ENCODE results near the gene SELENOP.

DNA sequence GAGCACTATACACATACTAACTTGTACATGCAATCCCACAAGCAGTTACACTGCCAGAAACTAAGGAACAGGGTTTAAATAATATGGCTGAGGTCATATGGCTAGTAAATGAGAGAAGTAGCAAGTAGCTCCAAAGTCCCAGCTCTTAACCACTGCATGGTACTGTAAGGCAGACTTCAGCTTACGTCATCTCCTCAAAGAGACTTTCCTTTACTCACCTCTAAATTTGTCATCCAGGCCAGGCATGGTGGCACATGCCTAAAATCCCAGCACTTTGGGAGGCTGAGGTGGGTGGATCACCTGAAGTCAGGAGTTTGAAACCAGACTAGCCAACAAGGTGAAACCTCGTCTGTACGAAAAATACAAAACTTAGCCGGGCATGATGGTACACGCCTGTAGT, 20.4 kb upstream of the SELENOP start:
- TF ChIP-seq, protein P1, sequence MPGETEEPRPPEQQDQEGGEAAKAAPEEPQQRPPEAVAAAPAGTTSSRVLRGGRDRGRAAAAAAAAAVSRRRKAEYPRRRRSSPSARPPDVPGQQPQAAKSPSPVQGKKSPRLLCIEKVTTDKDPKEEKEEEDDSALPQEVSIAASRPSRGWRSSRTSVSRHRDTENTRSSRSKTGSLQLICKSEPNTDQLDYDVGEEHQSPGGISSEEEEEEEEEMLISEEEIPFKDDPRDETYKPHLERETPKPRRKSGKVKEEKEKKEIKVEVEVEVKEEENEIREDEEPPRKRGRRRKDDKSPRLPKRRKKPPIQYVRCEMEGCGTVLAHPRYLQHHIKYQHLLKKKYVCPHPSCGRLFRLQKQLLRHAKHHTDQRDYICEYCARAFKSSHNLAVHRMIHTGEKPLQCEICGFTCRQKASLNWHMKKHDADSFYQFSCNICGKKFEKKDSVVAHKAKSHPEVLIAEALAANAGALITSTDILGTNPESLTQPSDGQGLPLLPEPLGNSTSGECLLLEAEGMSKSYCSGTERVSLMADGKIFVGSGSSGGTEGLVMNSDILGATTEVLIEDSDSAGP (CRISPR knock-in tag; IDR thresholded peaks at IDR 0.05; ENCODE audit: borderline replicate concordance): no peak
- TF ChIP-seq SMC3 (IDR thresholded peaks at IDR 0.05; ENCODE audit: low read length) (no peak), ZMAT3 (CRISPR knock-in tag; conservative IDR thresholded peaks at IDR 0.05) (no peak), CTCF (CRISPR knock-in tag; IDR thresholded peaks at IDR 0.05) (no peak), ZNF331 (CRISPR knock-in tag; IDR thresholded peaks at IDR 0.05) (no peak), POLR2AphosphoS5 (IDR thresholded peaks at IDR 0.05; ENCODE audit: low read depth, low read length) (no peak), ZNF775 (CRISPR knock-in tag; IDR thresholded peaks at IDR 0.05; ENCODE audit: borderline replicate concordance) (no peak), HNRNPK (IDR thresholded peaks at IDR 0.05; ENCODE audit: low read depth, low read length, poor library complexity, severe bottlenecking) (no peak), BHLHE40 (IDR thresholded peaks at IDR 0.05; ENCODE audit: low read length) (no peak), ONECUT2 (CRISPR knock-in tag; IDR thresholded peaks at IDR 0.05) (no peak)
